GM12801 (cell line): ENCODE measurements around the gene PTS.

Experiments used
- CTCF ChIP-seq: IDR thresholded peaks from one replicate; pipeline ENCODE4 v1.5.1; 2011; ENCODE audit warnings: control low read depth; ENCODE audit not compliant: insufficient read length; ENCODE audit errors: extremely low read depth

PTS gene

GRCh38 chr11:112226062-112226830, at the start of gene PTS:
PTS (plus strand) TSS chr11:112226428; CDS start chr11:112226444, 16 bp downstream.
- no peak for TF ChIP-seq CTCF

GRCh38 chr11:112177589-112177988, 48.6 kb upstream of the PTS start:
- no peak for TF ChIP-seq CTCF

GRCh38 chr11:112178428-112178827, 47.8 kb upstream of the PTS start:
- TF ChIP-seq CTCF, result no peak

GRCh38 chr11:112178936-112179335, 47.3 kb upstream of the PTS start:
- no peak for TF ChIP-seq CTCF

- no peak for TF ChIP-seq CTCF
Observed at GRCh38 chr11:112179601-112180000, 46.6 kb upstream of the PTS start.

GRCh38 chr11:112182867-112183266, 43.4 kb upstream of the PTS start:
- no peak for TF ChIP-seq CTCF

- no peak for TF ChIP-seq CTCF
Observed at GRCh38 chr11:112185883-112186282, 40.3 kb upstream of the PTS start.
